BE2C (cell line): ENCODE results near the gene GEMIN4.

Source experiments
- DNase-seq: peaks from one replicate; pipeline ENCODE4 v3.0.0-alpha.2; 2020
- H3K27me3 ChIP-seq: fragments of 250-450 bp; sonication (Bioruptor Pico); 2 replicates; pipeline ENCODE4 v1.5.1; 2020; ENCODE audit warnings: mild to moderate bottlenecking
- H3K36me3 ChIP-seq: fragments of 250-450 bp; sonication (Bioruptor Pico); 2 replicates; pipeline ENCODE4 v1.5.1; 2020; ENCODE audit warnings: mild to moderate bottlenecking
- H3K4me1 ChIP-seq: fragments of 250-450 bp; sonication (Bioruptor Pico); 2 replicates; pipeline ENCODE4 v1.5.1; 2020
- H3K4me3 ChIP-seq: 2 replicates; pipeline ENCODE4 v1.5.1; 2011; ENCODE audit warnings: low read depth, low read length
- H3K9me3 ChIP-seq: fragments of 250-450 bp; sonication (Bioruptor Pico); 2 replicates; pipeline ENCODE4 v1.5.1; 2020
- TF ChIP-seq, protein P1 (sequence below): IDR thresholded peaks from 2 replicates; pipeline ENCODE4 v1.5.1; 2012; ENCODE audit warnings: mild to moderate bottlenecking, low read depth, low read length

Gene GEMIN4

DNA sequence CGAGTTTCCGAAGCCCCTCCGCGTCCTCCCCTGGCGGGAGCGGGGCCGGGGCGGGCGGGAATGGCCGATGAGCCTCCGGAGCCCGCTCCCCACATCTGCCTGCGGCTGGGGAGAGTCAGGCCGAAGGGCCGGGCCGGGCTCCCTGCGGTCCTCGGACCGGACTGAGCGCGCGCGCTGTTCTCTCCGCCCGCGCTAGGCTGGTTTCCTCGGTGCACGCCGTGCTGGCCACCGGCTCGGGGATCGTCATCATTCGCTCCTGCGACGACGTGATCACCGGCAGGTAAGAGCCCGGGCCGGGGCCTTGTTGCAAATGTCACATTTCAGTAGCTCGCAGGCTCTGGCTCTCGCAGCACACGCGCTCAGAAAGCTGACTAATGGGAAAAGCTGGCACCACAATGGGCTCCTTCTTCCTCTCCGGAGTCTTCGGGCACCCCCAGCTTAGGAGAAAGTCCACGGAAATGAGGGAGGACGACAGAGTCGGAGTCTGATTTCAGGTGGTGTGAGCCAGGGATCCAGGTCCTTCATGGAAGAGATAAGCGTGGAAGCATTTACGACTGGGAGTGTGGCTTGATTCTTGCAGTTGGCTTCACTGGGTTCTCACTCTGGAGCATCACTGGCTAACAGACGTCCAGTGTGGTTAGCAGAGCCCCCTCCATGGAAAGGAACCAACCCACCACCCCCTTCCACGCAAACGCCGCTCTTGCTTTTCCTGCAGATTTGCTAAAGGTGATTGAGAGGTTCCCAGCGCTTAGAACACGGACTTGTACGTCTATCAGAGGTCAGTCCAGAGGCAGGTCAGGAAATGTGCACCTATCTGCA, 19.0 kb downstream of the GEMIN4 start:
- DNase-seq = peak; percentile 11
- H3K27me3 ChIP-seq = no peaks in the 10 kb centered on the region
- no peaks in the 10 kb centered on the region for H3K9me3 ChIP-seq
- H3K4me3 ChIP-seq = peak overlapping the region; percentile 62
- H3K36me3 ChIP-seq = no peaks in the 10 kb centered on the region
- no peaks in the 10 kb centered on the region for H3K4me1 ChIP-seq
- TF ChIP-seq, protein P1, sequence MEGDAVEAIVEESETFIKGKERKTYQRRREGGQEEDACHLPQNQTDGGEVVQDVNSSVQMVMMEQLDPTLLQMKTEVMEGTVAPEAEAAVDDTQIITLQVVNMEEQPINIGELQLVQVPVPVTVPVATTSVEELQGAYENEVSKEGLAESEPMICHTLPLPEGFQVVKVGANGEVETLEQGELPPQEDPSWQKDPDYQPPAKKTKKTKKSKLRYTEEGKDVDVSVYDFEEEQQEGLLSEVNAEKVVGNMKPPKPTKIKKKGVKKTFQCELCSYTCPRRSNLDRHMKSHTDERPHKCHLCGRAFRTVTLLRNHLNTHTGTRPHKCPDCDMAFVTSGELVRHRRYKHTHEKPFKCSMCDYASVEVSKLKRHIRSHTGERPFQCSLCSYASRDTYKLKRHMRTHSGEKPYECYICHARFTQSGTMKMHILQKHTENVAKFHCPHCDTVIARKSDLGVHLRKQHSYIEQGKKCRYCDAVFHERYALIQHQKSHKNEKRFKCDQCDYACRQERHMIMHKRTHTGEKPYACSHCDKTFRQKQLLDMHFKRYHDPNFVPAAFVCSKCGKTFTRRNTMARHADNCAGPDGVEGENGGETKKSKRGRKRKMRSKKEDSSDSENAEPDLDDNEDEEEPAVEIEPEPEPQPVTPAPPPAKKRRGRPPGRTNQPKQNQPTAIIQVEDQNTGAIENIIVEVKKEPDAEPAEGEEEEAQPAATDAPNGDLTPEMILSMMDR = no peak

DNA sequence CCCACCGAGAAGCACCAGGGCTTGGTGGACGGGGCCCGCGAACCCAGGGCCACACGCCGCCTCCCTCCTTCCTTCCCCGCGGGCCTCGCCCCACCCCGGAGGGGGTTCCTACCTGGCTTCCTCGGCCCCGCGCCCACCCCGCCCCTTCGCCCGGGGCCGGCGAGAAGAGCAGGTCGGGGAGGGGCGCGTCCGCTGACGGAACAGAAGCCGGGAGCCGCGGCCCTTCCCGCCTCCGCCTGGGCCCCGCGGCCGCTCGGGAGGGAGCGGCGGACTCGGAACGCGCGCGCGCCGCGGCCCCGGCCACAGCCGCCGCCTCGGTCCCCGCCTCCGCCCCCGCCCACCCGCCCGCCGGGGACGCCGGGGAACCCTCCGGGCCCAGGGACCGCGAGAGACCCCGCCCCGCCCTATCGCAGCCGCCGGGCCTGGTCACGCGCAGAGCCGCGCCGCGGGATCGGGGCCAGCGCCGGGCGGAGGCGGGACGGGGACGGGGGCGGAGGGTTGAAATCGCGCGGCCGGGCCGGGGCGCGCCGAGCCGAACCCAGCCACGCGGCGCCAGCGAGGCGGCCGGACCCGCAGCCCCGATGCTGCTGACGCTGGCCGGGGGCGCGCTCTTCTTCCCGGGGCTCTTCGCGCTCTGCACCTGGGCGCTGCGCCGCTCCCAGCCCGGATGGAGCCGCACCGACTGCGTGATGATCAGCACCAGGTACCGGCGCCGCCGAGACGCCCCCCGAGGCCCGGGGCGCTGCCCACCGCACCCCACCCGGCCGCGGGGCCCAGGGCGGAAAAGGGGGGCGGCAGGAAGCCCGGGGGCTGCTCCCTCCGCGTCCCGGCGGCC, 19.8 kb downstream of the GEMIN4 start, which contains the start of gene TLCD3A:
Gene TLCD3A (plus strand): TSS at position 530 of the 835 bp plus-strand sequence. CDS start 52 bp downstream, at position 582.
- peak within 1 kb of the TSS; percentile 62 for H3K4me3 ChIP-seq
- no peaks in the 10 kb centered on the region for H3K9me3 ChIP-seq
- DNase-seq = peak; percentile 67
- H3K4me1 ChIP-seq = no peaks in the 10 kb centered on the region
- H3K36me3 ChIP-seq = no peaks in the 10 kb centered on the region
- TF ChIP-seq, protein P1 = no peak
- H3K27me3 ChIP-seq = no peaks in the 10 kb centered on the region

DNA sequence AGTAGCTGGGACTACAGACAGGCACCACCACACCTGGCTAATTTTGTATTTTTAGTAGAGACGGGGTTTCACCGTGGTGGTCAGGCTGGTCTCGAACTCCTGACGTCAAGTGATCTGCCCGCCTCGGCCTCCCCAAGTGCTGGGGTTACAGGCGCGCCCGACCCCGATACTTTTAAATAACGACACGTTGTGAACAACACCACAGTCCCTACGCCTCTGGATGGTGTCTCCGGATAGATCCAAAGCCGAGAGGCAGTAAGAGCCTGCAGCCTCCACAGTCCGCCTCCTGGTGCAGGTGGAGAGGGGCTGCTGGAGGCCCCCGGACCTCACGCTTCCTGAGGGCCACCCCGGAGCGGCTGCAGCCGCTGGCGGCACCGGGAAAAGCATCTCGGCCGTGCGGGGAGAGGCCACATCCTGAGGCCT, 20.4 kb downstream of the GEMIN4 start:
- DNase-seq = peak; percentile 14
- Histone ChIP-seq H3K9me3 (no peaks in the 10 kb centered on the region), H3K27me3 (no peaks in the 10 kb centered on the region), H3K36me3 (no peaks in the 10 kb centered on the region), H3K4me3 (peak overlapping the region; percentile 51), H3K4me1 (no peaks in the 10 kb centered on the region)
- TF ChIP-seq, protein P1 = no peak

DNA sequence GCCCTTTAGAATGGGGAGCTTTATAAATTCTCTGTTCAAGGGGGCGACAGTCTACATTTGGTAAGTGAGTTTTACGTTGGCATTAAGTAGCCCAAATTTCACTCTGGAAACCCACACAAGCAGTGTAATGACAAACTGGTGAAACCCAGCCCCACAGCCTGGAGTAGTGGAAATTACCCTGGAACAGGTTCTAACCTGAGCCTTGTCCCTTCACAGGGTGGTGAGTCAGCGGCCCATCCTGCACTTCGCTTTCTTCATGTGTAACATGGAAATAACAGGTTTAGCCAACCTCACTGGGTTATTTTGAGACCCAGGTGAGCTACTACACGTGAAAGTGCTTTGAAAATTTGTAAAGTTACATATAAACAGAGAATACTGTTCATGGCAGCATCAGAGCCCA, 23.2 kb downstream of the GEMIN4 start:
- Histone ChIP-seq H3K4me1 (no peaks in the 10 kb centered on the region), H3K4me3 (no peak overlapping the region), H3K9me3 (no peaks in the 10 kb centered on the region), H3K36me3 (no peaks in the 10 kb centered on the region), H3K27me3 (no peaks in the 10 kb centered on the region)
- DNase-seq = no peak
- TF ChIP-seq, protein P1 = no peak

DNA sequence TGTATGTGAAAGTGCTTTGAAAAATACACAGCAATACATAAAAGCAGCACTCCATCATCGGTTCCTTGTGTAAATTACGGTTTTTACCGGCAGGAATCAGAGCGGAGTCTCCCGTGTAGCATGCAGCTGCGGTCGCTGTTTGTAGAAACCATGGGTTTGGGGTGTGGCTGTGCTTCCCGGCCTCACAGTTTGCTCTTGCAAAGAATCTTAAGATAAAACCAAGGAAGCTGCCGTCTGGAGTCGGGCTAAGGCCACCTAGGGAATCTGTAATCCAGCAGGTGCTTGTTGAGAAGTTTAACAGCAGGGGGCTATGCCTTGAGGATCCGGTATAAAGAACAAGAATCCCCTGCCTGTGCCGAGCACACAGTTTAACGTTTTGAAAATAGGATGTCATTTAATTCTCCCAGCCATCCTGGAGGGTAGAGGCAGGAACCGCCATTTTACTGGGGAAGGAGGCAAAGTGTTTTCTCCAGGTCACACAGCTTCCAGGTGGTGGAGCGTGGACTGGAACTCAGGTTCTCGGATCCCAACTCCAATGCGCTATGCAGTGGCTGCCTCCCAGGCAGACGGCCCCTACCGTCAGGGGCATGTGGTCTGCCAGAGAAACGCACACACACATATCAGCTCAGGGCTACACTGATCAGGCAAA, 25.7 kb downstream of the GEMIN4 start:
- DNase-seq = no peak

More for the DNA sequence above, 25.7 kb downstream of the GEMIN4 start:
- H3K9me3 ChIP-seq = no peaks in the 10 kb centered on the region
- TF ChIP-seq, protein P1 = no peak
- no peaks in the 10 kb centered on the region for H3K36me3 ChIP-seq
- no peaks in the 10 kb centered on the region for H3K4me1 ChIP-seq
- H3K4me3 ChIP-seq = no peak overlapping the region
- no peaks in the 10 kb centered on the region for H3K27me3 ChIP-seq
